HEK293T (cell line): ENCODE measurements around the gene CAPS2.
"Not testable (repeated sequence)": the region's sequence is repeated elsewhere in the genome, so short reads cannot be mapped to it uniquely, and the experiment has no call there.

Experiments used
- CTCF ChIA-PET: fragments of 350-600 bp; formaldehyde crosslinking; extraction: SDS; loops from one replicate; lab custom pipeline; 2021; ENCODE audit warnings: antibody characterized with exemption, inconsistent platforms; lab: Yijun Ruan, JAX
- POLR2A ChIA-PET: fragments of 350-600 bp; formaldehyde crosslinking; extraction: SDS; loops from one replicate; lab custom pipeline; 2020; ENCODE audit warnings: antibody characterized with exemption, inconsistent platforms; lab: Yijun Ruan, JAX
- DNase-seq: peaks from one replicate; pipeline ENCODE4 v3.0.0; 2012; ENCODE audit warnings: mixed read lengths; ENCODE audit errors: extremely low spot score
- ARNT ChIP-seq: fragments of 450-650 bp; IDR thresholded peaks from 2 replicates; pipeline ENCODE4 v1.6.1; 2017; ENCODE audit warnings: mild to moderate bottlenecking
- BHLHE40 ChIP-seq: fragments of 450-650 bp; IDR thresholded peaks from 2 replicates; pipeline ENCODE4 v1.6.1; 2016; ENCODE audit warnings: mild to moderate bottlenecking, moderate library complexity, borderline replicate concordance
- CTBP1 ChIP-seq: fragments of 450-650 bp; IDR thresholded peaks from 2 replicates; pipeline ENCODE4 v1.6.1; 2016; ENCODE audit warnings: borderline replicate concordance
- ELF4 ChIP-seq: fragments of 450-650 bp; IDR thresholded peaks from 2 replicates; pipeline ENCODE4 v1.6.1; 2017; ENCODE audit warnings: antibody characterized with exemption
- FOXA1 ChIP-seq: fragments of 450-650 bp; IDR thresholded peaks from 2 replicates; pipeline ENCODE4 v1.6.1; 2016; ENCODE audit warnings: mild to moderate bottlenecking
- FOXK2 ChIP-seq: fragments of 450-650 bp; IDR thresholded peaks from 2 replicates; pipeline ENCODE4 v1.6.1; 2016; ENCODE audit warnings: mild to moderate bottlenecking
- FOXM1 ChIP-seq: fragments of 450-650 bp; IDR thresholded peaks from 2 replicates; pipeline ENCODE4 v1.6.1; 2017; ENCODE audit warnings: mild to moderate bottlenecking, borderline replicate concordance
- HDGF ChIP-seq: fragments of 450-650 bp; IDR thresholded peaks from 2 replicates; pipeline ENCODE4 v1.6.1; 2017; ENCODE audit warnings: antibody characterized with exemption, borderline replicate concordance
- L3MBTL2 ChIP-seq: fragments of 450-650 bp; conservative IDR thresholded peaks from 2 replicates; pipeline ENCODE4 v1.6.1; 2016; ENCODE audit warnings: mild to moderate bottlenecking
- LEF1 ChIP-seq: fragments of 450-650 bp; IDR thresholded peaks from 2 replicates; pipeline ENCODE4 v1.6.1; 2017; ENCODE audit warnings: mild to moderate bottlenecking, borderline replicate concordance
- NFRKB ChIP-seq: fragments of 450-650 bp; IDR thresholded peaks from 2 replicates; pipeline ENCODE4 v1.6.1; 2016; ENCODE audit warnings: mild to moderate bottlenecking, moderate library complexity
- SP1 ChIP-seq: fragments of 450-650 bp; IDR thresholded peaks from 2 replicates; pipeline ENCODE4 v1.6.1; 2017
- SUZ12 ChIP-seq: fragments of 450-650 bp; IDR thresholded peaks from 2 replicates; pipeline ENCODE4 v1.6.1; 2016; ENCODE audit warnings: mild to moderate bottlenecking
- TARDBP ChIP-seq: fragments of 450-650 bp; IDR thresholded peaks from 2 replicates; pipeline ENCODE4 v1.6.1; 2016
- ZNF384 ChIP-seq: fragments of 450-650 bp; IDR thresholded peaks from 2 replicates; pipeline ENCODE4 v1.6.1; 2016
- TF ChIP-seq, protein P1 (sequence below): fragments of 450-650 bp; IDR thresholded peaks from 2 replicates; pipeline ENCODE4 v1.6.1; 2016

The CAPS2 gene

DNA sequence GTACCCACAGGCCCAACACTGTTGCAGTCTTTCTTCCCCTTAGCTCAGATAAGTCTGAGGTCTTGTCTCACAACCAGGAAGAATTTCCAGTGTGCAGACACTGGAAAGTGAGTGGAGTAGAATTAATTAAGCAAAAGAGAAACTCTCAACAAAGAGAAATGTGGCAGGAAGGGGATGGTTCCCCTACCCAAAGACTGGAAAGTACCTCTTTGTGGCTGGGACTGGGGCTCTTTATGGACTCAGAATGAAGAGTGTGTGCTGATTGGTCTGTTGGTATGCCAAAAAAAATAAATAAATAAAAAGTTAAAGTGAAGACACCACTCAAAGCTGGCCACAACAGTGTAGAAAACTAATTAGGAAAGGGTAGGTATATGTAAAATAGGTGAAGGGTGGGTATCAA, 30.8 kb upstream of the CAPS2 start:
- CTCF ChIA-PET, result no interaction called here
- TF ChIP-seq BHLHE40, result no peak
- TF ChIP-seq LEF1, result no peak
- TF ChIP-seq ELF4, result no peak
- TF ChIP-seq FOXA1, result no peak
- TF ChIP-seq HDGF, result no peak
- no peak for TF ChIP-seq FOXM1
- no peak for TF ChIP-seq ZNF384
- TF ChIP-seq ARNT, result no peak
- no peak for TF ChIP-seq SP1
- no peak for TF ChIP-seq CTBP1
- TF ChIP-seq, protein P1, sequence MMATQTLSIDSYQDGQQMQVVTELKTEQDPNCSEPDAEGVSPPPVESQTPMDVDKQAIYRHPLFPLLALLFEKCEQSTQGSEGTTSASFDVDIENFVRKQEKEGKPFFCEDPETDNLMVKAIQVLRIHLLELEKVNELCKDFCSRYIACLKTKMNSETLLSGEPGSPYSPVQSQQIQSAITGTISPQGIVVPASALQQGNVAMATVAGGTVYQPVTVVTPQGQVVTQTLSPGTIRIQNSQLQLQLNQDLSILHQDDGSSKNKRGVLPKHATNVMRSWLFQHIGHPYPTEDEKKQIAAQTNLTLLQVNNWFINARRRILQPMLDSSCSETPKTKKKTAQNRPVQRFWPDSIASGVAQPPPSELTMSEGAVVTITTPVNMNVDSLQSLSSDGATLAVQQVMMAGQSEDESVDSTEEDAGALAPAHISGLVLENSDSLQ, result no peak
- no peak for TF ChIP-seq L3MBTL2
- TF ChIP-seq TARDBP, result no peak
- TF ChIP-seq SUZ12, result no peak
- TF ChIP-seq FOXK2, result no peak
- no peak for TF ChIP-seq NFRKB
- POLR2A ChIA-PET, result no interaction called here
- DNase-seq, result no peak

DNA sequence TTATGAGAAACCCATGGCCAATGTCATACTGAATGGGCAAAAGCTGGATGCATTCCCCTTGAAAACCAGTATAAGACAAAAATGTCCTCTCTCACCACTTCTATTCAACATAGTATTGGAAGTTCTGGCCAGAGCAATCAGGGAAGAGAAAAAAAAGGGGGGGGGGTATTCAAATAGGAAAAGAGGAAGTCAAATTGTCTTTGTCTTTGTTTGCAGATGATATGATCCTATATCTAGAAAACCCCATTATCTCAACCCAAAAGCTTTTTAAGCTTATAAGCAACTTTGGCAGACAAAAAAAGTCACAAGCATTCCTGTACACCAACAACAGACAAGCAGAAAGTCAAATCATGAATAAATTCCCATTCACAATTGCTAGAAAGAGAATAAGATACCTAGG, 23.9 kb upstream of the CAPS2 start:
- ChIA-PET CTCF (interaction anchor here (0.6 to 1.0 kb wide), 2 partner anchors 11 to 38 kb away, joined by 4 read pairs; no protein-coding TSS in a partner anchor), POLR2A (no interaction called here)
- DNase-seq, result no peak
- TF ChIP-seq LEF1, result no peak
- TF ChIP-seq FOXK2, result no peak
- TF ChIP-seq FOXA1, result no peak
- TF ChIP-seq, protein P1, result no peak
- TF ChIP-seq SP1, result no peak
- no peak for TF ChIP-seq SUZ12
- TF ChIP-seq NFRKB, result no peak
- no peak for TF ChIP-seq ELF4
- TF ChIP-seq ZNF384, result no peak
- TF ChIP-seq BHLHE40, result no peak
- TF ChIP-seq HDGF, result no peak
- TF ChIP-seq ARNT, result no peak
- no peak for TF ChIP-seq TARDBP
- TF ChIP-seq FOXM1, result no peak
- TF ChIP-seq L3MBTL2, result no peak

DNA sequence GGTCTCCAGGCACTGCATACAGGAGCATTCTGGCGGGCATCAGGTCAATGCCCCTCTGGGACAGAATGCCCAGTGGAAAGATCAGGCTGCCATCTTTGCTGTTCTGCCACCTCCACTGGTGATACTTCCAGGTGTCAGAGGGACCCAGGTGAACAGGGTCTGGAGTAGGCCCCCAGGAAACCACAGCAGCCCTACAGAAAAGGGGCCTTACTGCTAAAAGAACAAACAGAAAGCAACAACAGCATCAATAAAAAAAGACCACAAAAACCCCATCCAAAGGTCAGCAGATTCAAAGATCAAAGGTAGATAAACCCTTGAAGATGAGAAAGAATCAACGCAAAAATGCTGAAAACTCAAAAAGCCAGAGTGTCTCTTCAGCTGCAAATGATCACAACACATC, 20.3 kb upstream of the CAPS2 start:
- POLR2A ChIA-PET, result no interaction called here
- CTCF ChIA-PET, result no interaction called here
- TF ChIP-seq SP1, result no peak
- TF ChIP-seq TARDBP, result no peak
- TF ChIP-seq FOXA1, result no peak
- no peak for TF ChIP-seq ZNF384
- no peak for TF ChIP-seq FOXK2
- TF ChIP-seq ELF4, result no peak
- TF ChIP-seq FOXM1, result no peak
- no peak for TF ChIP-seq L3MBTL2
- no peak for TF ChIP-seq ARNT
- no peak for DNase-seq

DNA sequence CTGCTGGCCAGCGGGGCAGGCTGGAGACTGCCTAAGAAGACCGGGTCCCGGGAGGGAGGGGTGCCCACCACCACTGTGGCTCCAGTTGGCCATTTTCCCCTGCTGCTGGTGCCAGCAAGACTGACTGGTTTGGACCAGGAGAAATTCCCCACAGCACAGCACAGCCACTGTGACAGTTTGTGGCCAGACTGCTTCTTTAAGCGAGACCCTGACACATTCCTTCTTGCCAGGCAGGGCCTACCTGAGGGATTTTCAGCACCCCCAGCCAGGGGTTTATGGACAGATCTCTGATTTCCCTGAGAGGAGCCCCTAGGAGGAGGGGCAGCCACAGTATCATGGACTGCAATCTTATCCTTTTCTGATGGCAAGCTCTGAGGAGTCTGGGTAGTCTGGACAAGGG, 19.8 kb upstream of the CAPS2 start:
- CTCF ChIA-PET, result no interaction called here
- no peak for TF ChIP-seq FOXK2
- TF ChIP-seq FOXA1, result no peak
- DNase-seq, result no peak
- POLR2A ChIA-PET, result no interaction called here

DNA sequence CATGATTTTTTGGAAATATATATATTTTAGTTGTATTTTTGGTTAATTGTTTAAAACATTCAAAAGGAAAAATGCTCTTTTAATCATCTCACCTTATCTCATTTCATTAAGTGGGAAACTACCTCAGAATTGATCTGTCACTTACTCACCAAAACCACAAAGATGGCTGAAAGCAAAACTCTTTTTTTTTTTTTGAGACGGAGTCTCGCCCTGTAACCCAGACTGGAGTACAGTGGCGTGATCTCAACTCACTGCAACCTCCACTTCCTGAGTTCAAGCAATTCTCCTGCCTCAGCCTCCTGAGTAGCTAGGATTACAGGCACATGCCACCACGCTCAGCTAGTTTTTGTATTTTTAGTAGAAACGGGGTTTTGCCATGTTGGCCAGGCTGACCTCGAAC, 16.1 kb upstream of the CAPS2 start:
- POLR2A ChIA-PET, CTCF ChIA-PET, DNase-seq: not testable (repeated sequence)

DNA sequence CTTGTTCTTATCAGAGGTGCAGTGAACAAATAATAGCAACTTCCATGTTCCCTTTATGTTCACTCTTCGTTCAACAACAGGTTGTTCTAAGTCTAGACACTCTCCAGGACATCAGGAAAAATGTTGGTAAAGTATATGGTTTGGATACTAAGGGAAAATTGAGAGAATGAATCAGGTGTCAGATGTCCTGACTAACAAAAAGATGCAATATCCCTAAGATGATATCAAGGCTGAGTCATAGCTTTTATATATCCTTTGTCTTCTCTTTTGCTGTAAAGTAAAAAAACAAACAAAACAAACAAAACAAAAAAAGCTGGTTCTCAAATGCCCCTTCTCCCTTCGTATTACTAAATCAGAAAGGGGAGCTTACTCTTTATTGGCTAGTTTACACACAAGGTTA, 15.4 kb upstream of the CAPS2 start:
- POLR2A ChIA-PET, result no interaction called here
- CTCF ChIA-PET, result no interaction called here
- no peak for DNase-seq
- no peak for TF ChIP-seq FOXK2
- no peak for TF ChIP-seq HDGF

DNA sequence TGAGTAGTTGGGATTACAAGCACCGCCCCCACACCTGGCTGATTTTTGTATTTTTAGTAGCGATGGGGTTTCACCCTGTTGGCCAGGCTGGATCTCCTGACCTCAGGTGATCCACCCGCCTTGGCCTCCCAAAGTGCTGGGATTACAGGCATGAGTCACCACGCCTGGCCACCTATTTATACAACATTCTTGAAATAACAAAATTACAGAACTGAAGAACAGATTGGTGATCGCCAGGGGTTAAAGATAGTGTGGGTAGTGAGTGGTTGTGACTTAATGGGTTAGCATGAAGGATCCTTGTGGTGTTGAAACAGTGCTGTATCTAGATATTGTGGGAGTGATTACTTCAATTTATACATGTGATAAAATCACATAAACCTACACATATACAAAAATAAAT, 11.7 kb upstream of the CAPS2 start:
- ChIA-PET CTCF (no interaction called here), POLR2A (no interaction called here)

DNA sequence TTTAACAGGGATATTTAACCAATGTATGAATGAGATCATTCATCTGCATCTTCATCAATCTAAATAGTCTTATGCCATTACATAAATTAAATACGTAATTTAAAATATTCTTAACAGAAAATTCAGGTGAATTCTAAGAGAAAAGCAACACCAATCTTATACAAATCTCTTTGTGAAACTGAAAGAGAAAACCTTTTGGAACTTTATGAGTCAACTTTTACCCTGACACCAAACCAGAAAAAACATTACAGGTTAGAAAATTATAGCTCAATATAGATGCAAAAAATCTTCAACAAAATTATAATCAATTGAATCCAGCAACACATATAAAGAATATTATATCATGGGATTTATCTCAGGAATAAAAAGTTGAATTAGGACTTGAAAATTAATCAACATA, 7.8 kb upstream of the CAPS2 start:
- DNase-seq, result no peak
- TF ChIP-seq CTBP1 (no peak), HDGF (no peak), ELF4 (no peak), TARDBP (no peak), BHLHE40 (no peak), SUZ12 (no peak), NFRKB (no peak), FOXM1 (no peak), SP1 (no peak), ZNF384 (no peak), ARNT (no peak), FOXA1 (no peak), LEF1 (no peak), FOXK2 (no peak), L3MBTL2 (no peak)
- TF ChIP-seq, protein P1, result no peak
- POLR2A ChIA-PET, result no interaction called here
- CTCF ChIA-PET, result interaction anchor here (0.6 kb wide), 1 partner anchor 147 kb away, joined by 3 read pairs; no protein-coding TSS in a partner anchor

More for the DNA sequence above, 11.7 kb upstream of the CAPS2 start:
- TF ChIP-seq ARNT (no peak), L3MBTL2 (no peak), SUZ12 (no peak), LEF1 (no peak), ZNF384 (no peak), FOXK2 (no peak), NFRKB (no peak), FOXM1 (no peak), TARDBP (no peak), ELF4 (no peak), SP1 (no peak)
- DNase-seq, result no peak
